GM23338 (cell line): Measurements from ENCODE around the gene TBRG4. TPM values are rescaled to one million over a fixed set of nuclear protein-coding genes. Genes with fewer than 3 reads are reported as not detected.

Experiments
- ATAC-seq: fragments of 200-7000 bp; cut with Tn5 transposase; 3 replicates; pipeline ENCODE4 v1.9.1; 2020
- DNase-seq: peaks from one replicate; pipeline ENCODE4 v3.0.0-alpha.2; 2015; ENCODE audit warnings: low spot score
- H2AFZ ChIP-seq: fragments of 200-600 bp; sonication (generic); 2 replicates; pipeline ENCODE4 v1.8.0; 2016; ENCODE audit warnings: antibody characterized with exemption, mild to moderate bottlenecking, moderate library complexity
- H3F3A ChIP-seq: fragments of 200-600 bp; sonication (generic); replicated peaks from 2 replicates; pipeline ENCODE4 v1.8.0; 2017; ENCODE audit warnings: antibody characterized with exemption, mixed run types, low read depth
- H3K27ac ChIP-seq: fragments of 200-600 bp; sonication (generic); 2 replicates; pipeline ENCODE4 v1.6.1; 2016; ENCODE audit warnings: low read depth
- H3K27me3 ChIP-seq: fragments of 200-600 bp; sonication (generic); 2 replicates; pipeline ENCODE4 v1.8.0; 2016; ENCODE audit warnings: mild to moderate bottlenecking, mixed run types, moderate library complexity; ENCODE audit not compliant: insufficient read depth
- H3K36me3 ChIP-seq: fragments of 200-600 bp; sonication (generic); 2 replicates; pipeline ENCODE4 v1.8.0; 2016; ENCODE audit warnings: mild to moderate bottlenecking; ENCODE audit not compliant: insufficient read depth
- H3K4me1 ChIP-seq: fragments of 200-600 bp; sonication (generic); 2 replicates; pipeline ENCODE4 v1.8.0; 2016; ENCODE audit warnings: mild to moderate bottlenecking, moderate library complexity; ENCODE audit not compliant: insufficient read depth
- H3K4me2 ChIP-seq: fragments of 200-600 bp; sonication (generic); 2 replicates; pipeline ENCODE4 v1.7.1; 2017; ENCODE audit warnings: mixed run types
- H3K4me3 ChIP-seq: fragments of 200-600 bp; sonication (generic); 2 replicates; pipeline ENCODE4 v1.6.1; 2016; ENCODE audit warnings: mixed run types
- H3K79me2 ChIP-seq: fragments of 200-600 bp; sonication (generic); replicated peaks from 2 replicates; pipeline ENCODE4 v1.8.0; 2017; ENCODE audit warnings: mild to moderate bottlenecking; ENCODE audit not compliant: insufficient read depth
- H3K9me2 ChIP-seq: fragments of 200-600 bp; sonication (generic); 2 replicates; pipeline ENCODE4 v1.8.0; 2017; ENCODE audit not compliant: insufficient read depth
- H4K20me1 ChIP-seq: fragments of 200-600 bp; sonication (generic); replicated peaks from 2 replicates; pipeline ENCODE4 v1.8.0; 2017; ENCODE audit warnings: mild to moderate bottlenecking; ENCODE audit not compliant: insufficient read depth
- H3K27ac Mint-ChIP-seq: 2 replicates; pipeline ENCODE4 v1.8.0; 2020; ENCODE audit warnings: inconsistent platforms, mild to moderate bottlenecking, moderate library complexity, mixed read lengths
- H3K27me3 Mint-ChIP-seq: 3 replicates; pipeline ENCODE4 v1.8.0; 2022; ENCODE audit warnings: low read depth, mild to moderate bottlenecking, moderate library complexity, mixed read lengths, inconsistent platforms; ENCODE audit not compliant: insufficient read depth, poor library complexity
- H3K36me3 Mint-ChIP-seq: 3 replicates; pipeline ENCODE4 v1.8.0; 2021; ENCODE audit warnings: low read depth, mild to moderate bottlenecking, inconsistent platforms, moderate library complexity, mixed read lengths
- H3K4me1 Mint-ChIP-seq: 3 replicates; pipeline ENCODE4 v1.8.0; 2020; ENCODE audit warnings: mild to moderate bottlenecking, inconsistent platforms, mixed read lengths
- H3K4me3 Mint-ChIP-seq: 3 replicates; pipeline ENCODE4 v1.8.0; 2021; ENCODE audit warnings: moderate library complexity, mild to moderate bottlenecking, inconsistent platforms, mixed read lengths
- H3K9me3 Mint-ChIP-seq: 3 replicates; pipeline ENCODE4 v1.8.0; 2020; ENCODE audit warnings: moderate library complexity, mild to moderate bottlenecking, inconsistent platforms, mixed read lengths
- CREB1 ChIP-seq: fragments of 250-450 bp; sonication (Bioruptor Pico); IDR thresholded peaks from 2 replicates; pipeline ENCODE4 v1.5.0; 2020; ENCODE audit warnings: low read depth, mild to moderate bottlenecking, moderate library complexity
- ETS1 ChIP-seq: IDR thresholded peaks from 2 replicates; pipeline ENCODE4 v1.6.1; 2016; ENCODE audit warnings: antibody characterized with exemption
- EZH2 ChIP-seq: fragments of 200-600 bp; sonication (generic); IDR thresholded peaks from one replicate; pipeline ENCODE4 v1.8.0; 2017; ENCODE audit warnings: antibody characterized with exemption, mild to moderate bottlenecking, low read depth; ENCODE audit not compliant: unreplicated experiment
- EZH2phosphoT487 ChIP-seq: fragments of 200-600 bp; sonication (generic); IDR thresholded peaks from one replicate; pipeline ENCODE4 v1.8.1; 2018; ENCODE audit warnings: antibody characterized with exemption; ENCODE audit not compliant: unreplicated experiment
- JUNB ChIP-seq: IDR thresholded peaks from one replicate; pipeline ENCODE4 v1.6.1; 2016; ENCODE audit warnings: antibody characterized with exemption; ENCODE audit not compliant: unreplicated experiment
- NANOG ChIP-seq: IDR thresholded peaks from 2 replicates; pipeline ENCODE4 v1.6.1; 2016; ENCODE audit warnings: antibody characterized with exemption, borderline replicate concordance
- POLR2AphosphoS5 ChIP-seq: IDR thresholded peaks from 2 replicates; pipeline ENCODE4 v1.6.1; 2016; ENCODE audit warnings: antibody characterized with exemption, low read depth
- REST ChIP-seq: IDR thresholded peaks from one replicate; pipeline ENCODE4 v1.6.1; 2018; ENCODE audit warnings: antibody characterized with exemption; ENCODE audit not compliant: unreplicated experiment
- STAT1 ChIP-seq: IDR thresholded peaks from one replicate; pipeline ENCODE4 v1.6.1; 2016; ENCODE audit warnings: antibody characterized with exemption; ENCODE audit not compliant: unreplicated experiment
- ZNF114 ChIP-seq: fragments of 250-450 bp; sonication (Bioruptor Pico); IDR thresholded peaks from 2 replicates; pipeline ENCODE4 v1.5.0; 2020; ENCODE audit warnings: mild to moderate bottlenecking, moderate library complexity
- ZNF331 ChIP-seq: fragments of 250-450 bp; sonication (Bioruptor Pico); IDR thresholded peaks from 2 replicates; pipeline ENCODE4 v1.5.0; 2020; ENCODE audit warnings: low read depth, mild to moderate bottlenecking, moderate library complexity
- ZNF462 ChIP-seq: fragments of 250-450 bp; sonication (Bioruptor Pico); IDR thresholded peaks from 2 replicates; pipeline ENCODE4 v1.5.0; 2020; ENCODE audit warnings: mild to moderate bottlenecking, moderate library complexity
- polyA plus RNA-seq: library from polyadenylated mRNA; unstranded; fragments of >200 nt; fragmentation: Nextera tagmentation; extraction: Ambion mirVana; gene quantifications from 2 replicates; pipeline ENCODE4 v1.2.1, GENCODE V29; 2016
- total RNA-seq: library from RNA; depleted of rRNA; stranded (reverse); fragments of >200 nt; shearing (Covaris generic); gene quantifications from 2 replicates; pipeline ENCODE4 v1.2.3, GENCODE V29; 2014

The TBRG4 gene
- total and polyA plus RNA-seq, 2 experiments from 2014 or later, result 72.5 to 162 TPM

- TF ChIP-seq REST (no peak), NANOG (no peak), CREB1 (CRISPR knock-in tag) (no peak), POLR2AphosphoS5 (no peak), EZH2phosphoT487 (no peak), ZNF331 (CRISPR knock-in tag) (no peak), ZNF114 (CRISPR knock-in tag) (no peak), EZH2 (no peak), ETS1 (no peak)
Measured at GRCh38 chr7:45143616-45144015, 32.1 kb upstream of the TBRG4 start (continued).

GRCh38 chr7:45140827-45141226 is 29.3 kb upstream of the TBRG4 start:
- H3K4me1 Mint-ChIP-seq, result peaks cover 7% of the 10 kb centered on the region; the same call in 2 of the 3 replicates
- DNase-seq (no peak), ATAC-seq (no peak)
- TF ChIP-seq ZNF462 (CRISPR knock-in tag) (no peak), JUNB (no peak), ETS1 (no peak), ZNF114 (CRISPR knock-in tag) (no peak), STAT1 (no peak), EZH2 (no peak)

More at GRCh38 chr7:45140827-45141226, 29.3 kb upstream of the TBRG4 start:
- H3K4me3 ChIP-seq, result no peak overlapping the region
- H3K9me2 ChIP-seq, result no peaks in the 10 kb centered on the region
- H3K36me3 ChIP-seq, result no peaks in the 10 kb centered on the region
- H2AFZ ChIP-seq, result no peak overlapping the region
- no peaks in the 10 kb centered on the region for H3K4me1 ChIP-seq
- Mint-ChIP-seq H3K27me3 (peaks cover 2% of the 10 kb centered on the region), H3K27ac (no peak overlapping the region), H3K9me3 (no peaks in the 10 kb centered on the region; the same call in 2 of the 3 replicates), H3K4me3 (no peak overlapping the region), H3K36me3 (no peaks in the 10 kb centered on the region)
- H3F3A ChIP-seq, result no peaks in the 10 kb centered on the region
- no peaks in the 10 kb centered on the region for H3K27me3 ChIP-seq
- no peaks in the 10 kb centered on the region for H4K20me1 ChIP-seq
- H3K27ac ChIP-seq, result no peak overlapping the region
- H3K4me2 ChIP-seq, result no peak overlapping the region
- no peaks in the 10 kb centered on the region for H3K79me2 ChIP-seq
